CD14-positive monocyte (primary cell): ENCODE data around the gene SLC25A45. TPM values are rescaled to one million over a fixed set of nuclear protein-coding genes. Genes with fewer than 3 reads are reported as not detected.
A peak's percentile ranks its signal among the peaks of the same experiment; 100 is the strongest.

Experiments used
- DNase-seq, 3 donors: peaks; one replicate each; pipeline ENCODE4 v3.0.0-alpha.2; 2011 to 2022
- H2AFZ ChIP-seq: 2 replicates; pipeline ENCODE4 v1.6.0; 2012; ENCODE audit warnings: mild to moderate bottlenecking, low read depth, low read length, inconsistent platforms; ENCODE audit not compliant: insufficient read depth, poor library complexity, severe bottlenecking
- H3K27ac ChIP-seq, 2 donors: 1 replicate in 1 of 2; 2 replicates in 1 of 2; pipeline ENCODE4 v1.5.1; 2012 to 2013; ENCODE audit warnings: low read length in 2 of 2, control low read depth in 1 of 2, inconsistent platforms in 1 of 2, low read depth in 1 of 2, mild to moderate bottlenecking in 1 of 2
- H3K27me3 ChIP-seq, 2 donors: one replicate each; pipeline versions ENCODE4 v1.6.0 to v1.6.1; 2011 to 2013; ENCODE audit warnings: low read length in 2 of 2; ENCODE audit not compliant: control insufficient read depth in 2 of 2, insufficient read depth in 2 of 2
- H3K36me3 ChIP-seq, 2 donors: replicated peaks in 1 of 2; 1 replicate in 1 of 2; 2 replicates in 1 of 2; pipeline versions ENCODE4 v1.5.1 to v1.6.1; 2012 to 2013; ENCODE audit warnings: low read length in 2 of 2, control low read depth in 1 of 2, inconsistent platforms in 1 of 2, mild to moderate bottlenecking in 1 of 2; ENCODE audit not compliant: insufficient read depth in 2 of 2, control insufficient read depth in 1 of 2
- H3K4me1 ChIP-seq, 2 donors: 1 replicate in 1 of 2; 2 replicates in 1 of 2; pipeline versions ENCODE4 v1.5.1 to v1.6.1; 2012 to 2013; ENCODE audit warnings: low read length in 2 of 2, control low read depth in 1 of 2, inconsistent platforms in 1 of 2, mild to moderate bottlenecking in 1 of 2, moderate library complexity in 1 of 2; ENCODE audit not compliant: insufficient read depth in 2 of 2, control insufficient read depth in 1 of 2
- H3K4me2 ChIP-seq: replicated peaks from 2 replicates; pipeline ENCODE3; 2012; ENCODE audit warnings: low read length, moderate library complexity, mild to moderate bottlenecking; ENCODE audit not compliant: poor library complexity, severe bottlenecking; ENCODE audit errors: extremely low read depth
- H3K4me3 ChIP-seq, 3 experiments: fragments of 200-600 bp in 1 of 3; sonication (generic) in 1 of 3; replicated peaks in 1 of 3; 1 replicate in 2 of 3; 2 replicates in 1 of 3; pipeline ENCODE4 v1.5.1; 2011 to 2013; ENCODE audit warnings: low read length in 3 of 3, mild to moderate bottlenecking in 3 of 3, control low read depth in 2 of 3, low read depth in 2 of 3, inconsistent platforms in 1 of 3, moderate library complexity in 1 of 3
- H3K79me2 ChIP-seq: 2 replicates; pipeline ENCODE4 v1.6.0; 2012; ENCODE audit warnings: mild to moderate bottlenecking, control low read depth, inconsistent platforms, low read length, moderate library complexity; ENCODE audit not compliant: insufficient read depth
- H3K9ac ChIP-seq: 2 replicates; pipeline ENCODE4 v1.6.0; 2017; ENCODE audit warnings: low read length, mild to moderate bottlenecking; ENCODE audit not compliant: insufficient read depth, poor library complexity, severe bottlenecking
- H3K9me3 ChIP-seq, 2 donors: replicated peaks in 1 of 2; 1 replicate in 1 of 2; 2 replicates in 1 of 2; pipeline versions ENCODE4 v1.5.1 to v1.6.1; 2012 to 2013; ENCODE audit warnings: low read length in 2 of 2, control low read depth in 1 of 2; ENCODE audit not compliant: control insufficient read depth in 1 of 2, insufficient read depth in 1 of 2
- H4K20me1 ChIP-seq: 2 replicates; pipeline ENCODE4 v1.6.0; 2012; ENCODE audit warnings: mild to moderate bottlenecking, low read length, control low read depth, moderate library complexity; ENCODE audit not compliant: insufficient read depth
- H3K27ac Mint-ChIP-seq, 7 donors: one replicate each; pipeline ENCODE4 v1.8.0; 2020; ENCODE audit warnings: mild to moderate bottlenecking in 7 of 7, mixed read lengths in 7 of 7, moderate library complexity in 6 of 7, inconsistent platforms in 2 of 7
- H3K27me3 Mint-ChIP-seq, 3 donors: one replicate each; pipeline ENCODE4 v1.8.0; 2021 to 2022; ENCODE audit warnings: low read depth in 3 of 3, mild to moderate bottlenecking in 3 of 3, mixed read lengths in 3 of 3, moderate library complexity in 3 of 3, inconsistent platforms in 1 of 3
- H3K36me3 Mint-ChIP-seq, 2 donors: one replicate each; pipeline ENCODE4 v1.8.0; 2020; ENCODE audit warnings: mixed read lengths in 2 of 2, inconsistent platforms in 1 of 2, mild to moderate bottlenecking in 1 of 2
- H3K4me1 Mint-ChIP-seq: one replicate; pipeline ENCODE4 v1.8.0; 2020; ENCODE audit warnings: mild to moderate bottlenecking, mixed read lengths
- H3K4me3 Mint-ChIP-seq, 2 donors: one replicate each; pipeline ENCODE4 v1.8.0; 2020; ENCODE audit warnings: mild to moderate bottlenecking in 2 of 2, mixed read lengths in 2 of 2, moderate library complexity in 1 of 2
- H3K9me3 Mint-ChIP-seq, 7 donors: one replicate each; pipeline ENCODE4 v1.8.0; 2020 to 2022; ENCODE audit warnings: mixed read lengths in 7 of 7, mild to moderate bottlenecking in 6 of 7, moderate library complexity in 6 of 7, inconsistent platforms in 2 of 7
- WGBS: methylation state at CpG from one replicate; pipeline ENCODE4 v1.1.5; 2013; ENCODE audit warnings: missing lambda C conversion rate; ENCODE audit not compliant: insufficient coverage; 5-methylcytosine and 5-hydroxymethylcytosine counted together
- intact Hi-C, 2 donors: fragments of 100-400 bp; cut with micrococcal nuclease; formaldehyde crosslinking; loops; one replicate each; pipeline versions ENCODE4 v1.15.0 to v1.15.1; 2023
- polyA plus RNA-seq, 3 donors: library from polyadenylated mRNA; depleted of rRNA in 1 of 3; unstranded in 2 of 3; stranded (reverse) in 1 of 3; fragments of 300-500 nt in 2 of 3; fragments of >200 nt in 1 of 3; fragmentation: Illumina TruSeq in 2 of 3; gene quantifications; 1 replicate in 2 of 3; 2 replicates in 1 of 3; pipeline ENCODE4 v1.2.3, GENCODE V29; 2012 to 2021
- TF ChIP-seq, protein P1 (sequence below): fragments of 200-600 bp; IDR thresholded peaks from one replicate; pipeline ENCODE4 v1.8.0; 2022; ENCODE audit warnings: antibody characterized with exemption, mild to moderate bottlenecking

Gene SLC25A45
- polyA plus RNA-seq, 3 donors: 3.7 to 11.3 (median 4.1) TPM

DNA sequence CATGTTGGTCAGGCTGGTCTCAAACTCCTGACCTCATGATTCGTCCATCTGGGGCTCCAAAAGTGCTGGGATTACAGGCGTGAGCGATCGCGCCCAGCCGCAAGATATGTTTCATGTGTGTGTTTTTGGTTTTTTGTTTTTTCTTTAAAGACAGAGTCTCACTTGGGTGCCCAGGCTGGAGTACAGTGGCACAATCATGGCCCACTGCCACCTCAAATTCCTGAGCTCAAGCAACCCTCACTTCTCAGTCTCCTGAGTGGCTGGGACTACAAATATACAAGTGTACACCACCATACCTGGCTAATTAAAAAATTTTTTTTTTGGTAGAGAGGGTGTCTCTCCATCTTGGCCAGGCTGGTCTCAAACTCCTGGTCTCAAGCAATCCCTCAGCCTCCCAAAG lies 19.5 kb downstream of the SLC25A45 start:
- Histone ChIP-seq H2AFZ (peak overlapping the region; percentile 45), H3K27ac (peak overlapping the region; percentile 83 to 84), H3K79me2 (no peaks in the 10 kb centered on the region), H3K27me3 (no peaks in the 10 kb centered on the region), H3K36me3 (no peaks in the 10 kb centered on the region), H3K4me3 (peak overlapping the region in 1 of 3 experiments; percentile 56), H3K9ac (peak overlapping the region; percentile 47), H4K20me1 (no peaks in the 10 kb centered on the region), H3K4me2 (peak overlapping the region; percentile 55), H3K9me3 (no peaks in the 10 kb centered on the region), H3K4me1 (peaks cover 30 to 31% of the 10 kb centered on the region in 2 donors)
- peak overlapping the region; percentile 69 to 83 for H3K4me3 Mint-ChIP-seq
- 14% methylated on average over 1 of the region's 6 CpGs for WGBS
- intact Hi-C loops: loop anchor here in 1 of 2 donors (10.0 kb wide), 2 partner anchors 52 to 82 kb away; no protein-coding TSS in a partner anchor
- no peaks in the 10 kb centered on the region for H3K36me3 Mint-ChIP-seq
- TF ChIP-seq, protein P1, sequence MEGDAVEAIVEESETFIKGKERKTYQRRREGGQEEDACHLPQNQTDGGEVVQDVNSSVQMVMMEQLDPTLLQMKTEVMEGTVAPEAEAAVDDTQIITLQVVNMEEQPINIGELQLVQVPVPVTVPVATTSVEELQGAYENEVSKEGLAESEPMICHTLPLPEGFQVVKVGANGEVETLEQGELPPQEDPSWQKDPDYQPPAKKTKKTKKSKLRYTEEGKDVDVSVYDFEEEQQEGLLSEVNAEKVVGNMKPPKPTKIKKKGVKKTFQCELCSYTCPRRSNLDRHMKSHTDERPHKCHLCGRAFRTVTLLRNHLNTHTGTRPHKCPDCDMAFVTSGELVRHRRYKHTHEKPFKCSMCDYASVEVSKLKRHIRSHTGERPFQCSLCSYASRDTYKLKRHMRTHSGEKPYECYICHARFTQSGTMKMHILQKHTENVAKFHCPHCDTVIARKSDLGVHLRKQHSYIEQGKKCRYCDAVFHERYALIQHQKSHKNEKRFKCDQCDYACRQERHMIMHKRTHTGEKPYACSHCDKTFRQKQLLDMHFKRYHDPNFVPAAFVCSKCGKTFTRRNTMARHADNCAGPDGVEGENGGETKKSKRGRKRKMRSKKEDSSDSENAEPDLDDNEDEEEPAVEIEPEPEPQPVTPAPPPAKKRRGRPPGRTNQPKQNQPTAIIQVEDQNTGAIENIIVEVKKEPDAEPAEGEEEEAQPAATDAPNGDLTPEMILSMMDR: no peak
- peaks cover 24% of the 10 kb centered on the region for H3K4me1 Mint-ChIP-seq
- no peak for DNase-seq
- H3K27me3 Mint-ChIP-seq: peaks cover 0 to 4% (median 0%) of the 10 kb centered on the region in 3 donors
- H3K27ac Mint-ChIP-seq: peak overlapping the region; percentile 91 to 98 (median 97)
- H3K9me3 Mint-ChIP-seq: no peaks in the 10 kb centered on the region

DNA sequence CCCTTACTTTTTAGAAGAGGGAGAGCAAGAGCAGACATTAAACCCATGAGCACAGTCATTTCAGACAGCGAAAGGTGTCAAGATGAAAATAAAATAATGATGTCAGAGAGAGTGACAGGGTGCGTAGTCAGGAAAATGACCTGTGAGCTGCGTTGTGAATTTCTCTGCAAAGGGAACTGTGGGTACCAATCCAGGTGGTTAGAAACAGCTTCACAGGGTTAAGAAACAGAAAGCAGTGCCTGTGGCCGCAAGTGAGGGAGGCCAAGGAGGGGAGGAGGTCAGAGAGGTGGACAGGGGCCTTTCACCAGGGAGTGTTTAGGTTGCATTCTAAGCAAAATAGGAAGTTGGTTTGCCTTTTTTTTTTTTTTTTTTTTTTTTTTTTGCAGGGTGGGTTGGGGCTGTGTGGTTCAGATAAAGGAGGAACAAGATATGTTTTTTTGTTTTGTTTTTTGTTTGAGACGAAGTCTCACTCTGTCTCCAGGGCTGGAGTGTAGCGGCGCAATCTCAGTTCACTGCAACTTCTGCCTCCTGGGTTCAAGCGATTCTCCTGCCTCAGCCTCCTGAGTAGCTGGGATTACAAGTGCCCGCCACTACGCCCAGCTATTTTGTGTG lies 20.0 kb downstream of the SLC25A45 start:
- Histone ChIP-seq H3K27me3 (peaks cover 0 to under 1% of the 10 kb centered on the region in 2 donors), H3K9me3 (no peaks in the 10 kb centered on the region), H3K4me3 (peak overlapping the region in 1 of 3 experiments; percentile 56), H3K27ac (peak overlapping the region; percentile 83 to 84), H3K79me2 (no peaks in the 10 kb centered on the region), H3K36me3 (no peaks in the 10 kb centered on the region), H4K20me1 (no peaks in the 10 kb centered on the region), H3K9ac (peak overlapping the region; percentile 47), H3K4me2 (peak overlapping the region; percentile 55), H2AFZ (peak overlapping the region; percentile 45), H3K4me1 (peaks cover 30 to 31% of the 10 kb centered on the region in 2 donors)
- intact Hi-C loops: loop anchor here in 1 of 2 donors (10.0 kb wide), 2 partner anchors 52 to 82 kb away; no protein-coding TSS in a partner anchor
- TF ChIP-seq, protein P1: no peak
- Mint-ChIP-seq H3K27me3 (peaks cover 0 to 5% (median 0%) of the 10 kb centered on the region in 3 donors), H3K36me3 (no peaks in the 10 kb centered on the region), H3K4me1 (peaks cover 24% of the 10 kb centered on the region), H3K9me3 (no peaks in the 10 kb centered on the region), H3K4me3 (peak overlapping the region; percentile 69 to 83), H3K27ac (peak overlapping the region; percentile 91 to 98 (median 97))
- WGBS: 15% methylated on average over 7 of the region's 10 CpGs
- peak; percentile 61 to 73 (median 68) for DNase-seq
